Hepatocyte (in vitro differentiated cells): ENCODE results near the gene CACNA1C. TPM values are rescaled to one million over a fixed set of nuclear protein-coding genes. Genes with fewer than 3 reads are reported as not detected.

ENCODE experiments used
- DNase-seq: peaks from one replicate; pipeline ENCODE4 v3.0.0-alpha.2; 2016; ENCODE audit warnings: low spot score
- H2AFZ ChIP-seq: fragments of 200-600 bp; sonication (generic); 2 replicates; pipeline ENCODE4 v1.6.0; 2016; ENCODE audit warnings: antibody characterized with exemption, mild to moderate bottlenecking
- H3K27ac ChIP-seq: fragments of 200-600 bp; sonication (generic); 2 replicates; pipeline ENCODE4 v1.5.1; 2016; ENCODE audit warnings: mild to moderate bottlenecking
- H3K27me3 ChIP-seq: fragments of 200-600 bp; sonication (generic); 2 replicates; pipeline ENCODE4 v1.6.1; 2016
- H3K36me3 ChIP-seq: fragments of 200-600 bp; sonication (generic); replicated peaks from 2 replicates; pipeline ENCODE4 v1.5.1; 2016; ENCODE audit warnings: low read depth; ENCODE audit not compliant: insufficient read depth
- H3K4me1 ChIP-seq: fragments of 200-600 bp; sonication (generic); 2 replicates; pipeline ENCODE4 v1.5.1; 2016; ENCODE audit warnings: mild to moderate bottlenecking, moderate library complexity; ENCODE audit not compliant: insufficient read depth
- H3K4me2 ChIP-seq: fragments of 200-600 bp; sonication (generic); 2 replicates; pipeline ENCODE4 v1.6.0; 2016
- H3K4me3 ChIP-seq: fragments of 200-600 bp; sonication (generic); 2 replicates; pipeline ENCODE4 v1.5.1; 2016; ENCODE audit warnings: mild to moderate bottlenecking
- H3K79me2 ChIP-seq: fragments of 200-600 bp; sonication (generic); 2 replicates; pipeline ENCODE4 v1.6.0; 2017; ENCODE audit warnings: mild to moderate bottlenecking
- H3K9me2 ChIP-seq: fragments of 200-600 bp; sonication (generic); replicated peaks from 2 replicates; pipeline ENCODE4 v1.6.0; 2017; ENCODE audit warnings: mild to moderate bottlenecking; ENCODE audit not compliant: insufficient read depth
- H3K9me3 ChIP-seq: fragments of 200-600 bp; sonication (generic); 2 replicates; pipeline ENCODE4 v1.5.1; 2016; ENCODE audit warnings: low read depth, mild to moderate bottlenecking
- H4K20me1 ChIP-seq: fragments of 200-600 bp; sonication (generic); 2 replicates; pipeline ENCODE4 v1.6.0; 2016; ENCODE audit warnings: mild to moderate bottlenecking; ENCODE audit not compliant: insufficient read depth, poor library complexity, severe bottlenecking
- EZH2 ChIP-seq: fragments of 200-600 bp; sonication (generic); IDR thresholded peaks from 2 replicates; pipeline ENCODE4 v1.6.1; 2016; ENCODE audit warnings: antibody characterized with exemption, mild to moderate bottlenecking, borderline replicate concordance
- EZH2phosphoT487 ChIP-seq: fragments of 200-600 bp; sonication (generic); IDR thresholded peaks from one replicate; pipeline ENCODE4 v1.6.1; 2018; ENCODE audit warnings: antibody characterized with exemption, mild to moderate bottlenecking, low read depth, moderate library complexity; ENCODE audit not compliant: unreplicated experiment, severe bottlenecking
- WGBS: methylation state at CpG from one replicate; pipeline ENCODE4 v1.1.6; 2016; ENCODE audit warnings: low lambda C conversion rate; ENCODE audit errors: missing lambda C conversion rate; 5-methylcytosine and 5-hydroxymethylcytosine counted together
- polyA plus RNA-seq: library from polyadenylated mRNA; unstranded; fragments of >200 nt; fragmentation: Nextera tagmentation; extraction: Ambion mirVana; gene quantifications from 2 replicates; pipeline ENCODE4 v1.2.1, GENCODE V29; 2016
- total RNA-seq: library from RNA; depleted of rRNA; stranded (reverse); fragments of >200 nt; gene quantifications from 2 replicates; pipeline ENCODE4 v1.2.3, GENCODE V29; 2014
- TF ChIP-seq, protein P1 (sequence below): fragments of 200-600 bp; sonication (generic); IDR thresholded peaks from 2 replicates; pipeline ENCODE4 v1.5.1; 2016; ENCODE audit warnings: antibody characterized with exemption, mild to moderate bottlenecking; ENCODE audit not compliant: poor library complexity

The CACNA1C gene
- total and polyA plus RNA-seq, 2 experiments from 2014 or later: 3.2 to 4.0 TPM

DNA sequence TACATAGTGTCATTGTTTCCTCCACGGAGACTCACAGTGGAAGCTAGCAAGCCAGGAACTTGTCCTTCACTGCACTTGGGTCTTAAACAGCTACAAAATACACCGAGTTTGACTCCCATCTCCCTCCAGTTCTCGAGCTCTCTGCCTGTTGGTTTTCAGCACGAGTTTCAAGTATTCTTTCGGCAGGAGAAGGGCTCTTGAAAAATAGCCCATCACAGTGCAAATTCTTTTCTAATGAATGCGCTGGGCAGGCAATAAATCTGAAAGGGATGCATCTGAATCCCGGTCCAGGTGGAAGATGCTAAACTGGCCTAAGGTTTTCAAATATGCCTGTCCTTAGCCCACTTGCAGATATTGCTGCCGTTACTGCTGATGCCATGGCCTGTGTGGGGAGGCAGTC is 173.9 kb downstream of the CACNA1C start:
- Histone ChIP-seq H3K4me1 (no peaks in the 10 kb centered on the region), H3K36me3 (no peaks in the 10 kb centered on the region), H2AFZ (no peak overlapping the region), H3K4me2 (no peak overlapping the region), H3K4me3 (no peak overlapping the region), H3K27me3 (no peaks in the 10 kb centered on the region), H4K20me1 (no peaks in the 10 kb centered on the region), H3K9me3 (no peaks in the 10 kb centered on the region), H3K79me2 (no peaks in the 10 kb centered on the region), H3K9me2 (no peaks in the 10 kb centered on the region), H3K27ac (no peak overlapping the region)
- TF ChIP-seq EZH2phosphoT487: no peak
- TF ChIP-seq EZH2: no peak
- TF ChIP-seq, protein P1, sequence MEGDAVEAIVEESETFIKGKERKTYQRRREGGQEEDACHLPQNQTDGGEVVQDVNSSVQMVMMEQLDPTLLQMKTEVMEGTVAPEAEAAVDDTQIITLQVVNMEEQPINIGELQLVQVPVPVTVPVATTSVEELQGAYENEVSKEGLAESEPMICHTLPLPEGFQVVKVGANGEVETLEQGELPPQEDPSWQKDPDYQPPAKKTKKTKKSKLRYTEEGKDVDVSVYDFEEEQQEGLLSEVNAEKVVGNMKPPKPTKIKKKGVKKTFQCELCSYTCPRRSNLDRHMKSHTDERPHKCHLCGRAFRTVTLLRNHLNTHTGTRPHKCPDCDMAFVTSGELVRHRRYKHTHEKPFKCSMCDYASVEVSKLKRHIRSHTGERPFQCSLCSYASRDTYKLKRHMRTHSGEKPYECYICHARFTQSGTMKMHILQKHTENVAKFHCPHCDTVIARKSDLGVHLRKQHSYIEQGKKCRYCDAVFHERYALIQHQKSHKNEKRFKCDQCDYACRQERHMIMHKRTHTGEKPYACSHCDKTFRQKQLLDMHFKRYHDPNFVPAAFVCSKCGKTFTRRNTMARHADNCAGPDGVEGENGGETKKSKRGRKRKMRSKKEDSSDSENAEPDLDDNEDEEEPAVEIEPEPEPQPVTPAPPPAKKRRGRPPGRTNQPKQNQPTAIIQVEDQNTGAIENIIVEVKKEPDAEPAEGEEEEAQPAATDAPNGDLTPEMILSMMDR: no peak
- WGBS: 67% methylated on average over 8 of the region's 8 CpGs
- no peak for DNase-seq

DNA sequence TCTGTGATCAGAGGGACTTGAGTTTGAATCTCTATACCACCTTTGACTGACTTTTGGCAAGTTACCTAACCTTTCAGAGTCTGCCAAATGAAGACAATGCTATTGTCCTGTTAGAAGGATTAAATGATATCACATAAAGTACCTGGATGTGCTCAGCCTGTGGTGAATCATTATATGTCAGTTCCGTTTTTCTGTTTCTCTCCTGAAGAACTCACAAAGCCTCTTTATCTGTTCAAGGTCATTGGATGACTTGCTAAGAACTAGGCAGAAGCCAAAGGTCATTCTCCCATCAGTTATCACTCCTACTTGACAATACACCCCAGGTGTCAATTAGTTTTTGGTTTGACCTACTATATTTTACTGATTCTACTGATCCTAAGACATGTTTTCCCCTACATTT is 174.6 kb downstream of the CACNA1C start:
- Histone ChIP-seq H3K4me3 (no peak overlapping the region), H3K9me3 (no peaks in the 10 kb centered on the region), H2AFZ (no peak overlapping the region), H3K27me3 (no peaks in the 10 kb centered on the region), H3K9me2 (no peaks in the 10 kb centered on the region), H3K27ac (no peak overlapping the region), H4K20me1 (no peaks in the 10 kb centered on the region), H3K4me2 (no peak overlapping the region), H3K36me3 (no peaks in the 10 kb centered on the region), H3K4me1 (no peaks in the 10 kb centered on the region), H3K79me2 (no peaks in the 10 kb centered on the region)
- no peak for TF ChIP-seq EZH2phosphoT487
- TF ChIP-seq EZH2: no peak
- TF ChIP-seq, protein P1: no peak
- 58% methylated on average over 1 of the region's 1 CpG for WGBS
- no peak for DNase-seq

DNA sequence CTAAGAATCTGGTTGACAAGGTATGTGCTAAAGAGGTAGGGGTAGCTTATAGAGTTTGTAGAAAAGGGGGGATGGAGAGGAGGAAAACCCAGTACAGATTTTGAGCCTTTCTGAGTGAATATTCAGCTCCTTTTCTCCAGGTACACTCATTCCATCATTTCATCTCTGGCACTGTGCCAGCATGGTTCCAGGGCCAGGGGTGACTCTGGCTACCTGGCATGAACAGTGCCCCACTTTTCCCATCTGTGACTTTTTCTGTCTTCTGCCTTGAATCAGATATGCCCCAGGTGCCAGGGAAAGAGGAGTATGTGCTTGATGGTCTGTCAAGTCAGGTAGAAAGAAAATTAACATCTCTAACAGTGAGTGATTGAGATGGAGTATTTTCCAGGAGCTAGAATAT is 175.7 kb downstream of the CACNA1C start:
- H3K4me3 ChIP-seq: no peak overlapping the region
- H3K27ac ChIP-seq: no peak overlapping the region
- no peak overlapping the region for H2AFZ ChIP-seq
- H3K9me2 ChIP-seq: no peaks in the 10 kb centered on the region
- no peaks in the 10 kb centered on the region for H3K27me3 ChIP-seq
- H3K4me1 ChIP-seq: no peaks in the 10 kb centered on the region
- no peaks in the 10 kb centered on the region for H3K9me3 ChIP-seq
- H3K4me2 ChIP-seq: no peak overlapping the region
- no peak for DNase-seq
- H4K20me1 ChIP-seq: no peaks in the 10 kb centered on the region
- H3K36me3 ChIP-seq: no peaks in the 10 kb centered on the region
- TF ChIP-seq EZH2 (no peak), EZH2phosphoT487 (no peak)
- TF ChIP-seq, protein P1: no peak
- H3K79me2 ChIP-seq: no peaks in the 10 kb centered on the region
